HCT116 (cell line): Measurements from ENCODE around the gene TNKS1BP1. TPM values are rescaled to one million over a fixed set of nuclear protein-coding genes. Genes with fewer than 3 reads are reported as not detected.

Experiments
- ATAC-seq: fragments of 200-7000 bp; cut with Tn5 transposase; 2 replicates; pipeline ENCODE4 v1.9.1; 2020; ENCODE audit warnings: mild to moderate bottlenecking, moderate library complexity
- BruUV-seq: library from RNA; stranded (reverse); fragments of 400-500 nt; replicated peaks from 2 replicates; lab custom pipeline; 2021; lab: Mats Ljungman, UMichigan
- CTCF ChIA-PET: fragments of 300-600 bp; sonication (Branson Sonifier 250); formaldehyde crosslinking; loops from one replicate; lab custom pipeline; 2021; ENCODE audit warnings: antibody characterized with exemption; lab: Charles Lee
- POLR2A ChIA-PET: fragments of 300-600, 350-600 bp; sonication (Branson Sonifier 250); formaldehyde crosslinking; loops from one replicate; lab custom pipeline; 2021; ENCODE audit warnings: antibody characterized with exemption; lab: Charles Lee
- RAD21 ChIA-PET, 2 experiments: fragments of 300-600 bp; sonication (Branson Sonifier 250); formaldehyde crosslinking; loops; one replicate each; lab custom pipeline; 2023; ENCODE audit warnings: low total read pairs in 2 of 2; ENCODE audit not compliant: uncharacterized antibody in 2 of 2, unreplicated experiment in 2 of 2, low non-redundant PET in 1 of 2; lab: Charles Lee
- DNase-seq: peaks from one replicate; pipeline ENCODE4 v3.0.0-alpha.2; 2010; ENCODE audit warnings: low read depth, low spot score
- H2AFZ ChIP-seq: fragments of 200-600 bp; shearing (Covaris generic), sonication (generic); 2 replicates; pipeline ENCODE4 v1.6.1; 2017; ENCODE audit warnings: low read depth, mixed run types, mixed read lengths, antibody characterized with exemption, low read length; ENCODE audit not compliant: poor library complexity, severe bottlenecking
- H3K27ac ChIP-seq: 2 replicates; pipeline ENCODE4 v1.5.1; 2012; ENCODE audit warnings: low read depth, low read length
- H3K27me3 ChIP-seq: fragments of 200-600 bp; sonication (generic); 2 replicates; pipeline ENCODE4 v1.6.1; 2016; ENCODE audit warnings: mixed run types, low read length, mixed read lengths; ENCODE audit not compliant: insufficient read depth
- H3K36me3 ChIP-seq, 2 experiments: fragments of 200-500 bp in 1 of 2; fragments of 200-600 bp in 1 of 2; sonication (Bioruptor generic) in 1 of 2; sonication (generic) in 1 of 2; 2 replicates each; pipeline versions ENCODE4 v1.5.1 to v1.6.1; 2014 to 2016; ENCODE audit warnings: low read length in 2 of 2, inconsistent platforms in 1 of 2, mixed read lengths in 1 of 2, mixed run types in 1 of 2; ENCODE audit not compliant: insufficient read depth in 2 of 2, control insufficient read depth in 1 of 2
- H3K4me1 ChIP-seq, 2 experiments: fragments of 200-600 bp in 1 of 2; sonication (generic) in 1 of 2; 2 replicates each; pipeline versions ENCODE4 v1.5.1 to v1.6.1; 2012 to 2017; ENCODE audit warnings: low read length in 2 of 2, inconsistent platforms in 1 of 2, mild to moderate bottlenecking in 1 of 2, mixed read lengths in 1 of 2, mixed run types in 1 of 2, moderate library complexity in 1 of 2; ENCODE audit not compliant: insufficient read depth in 2 of 2, control insufficient read depth in 1 of 2
- H3K4me2 ChIP-seq: fragments of 200-600 bp; sonication (generic); 2 replicates; pipeline ENCODE4 v1.6.1; 2017; ENCODE audit warnings: mixed run types, low read length, mixed read lengths
- H3K4me3 ChIP-seq, 2 experiments: fragments of 200-600 bp in 1 of 2; sonication (generic) in 1 of 2; replicated peaks in 1 of 2; 2 replicates each; pipeline ENCODE4 v1.5.1; 2011 to 2016; ENCODE audit warnings: low read length in 2 of 2, control low read depth in 1 of 2, low read depth in 1 of 2, mild to moderate bottlenecking in 1 of 2, mixed read lengths in 1 of 2, mixed run types in 1 of 2
- H3K79me2 ChIP-seq: fragments of 200-600 bp; sonication (generic); 2 replicates; pipeline ENCODE4 v1.6.1; 2017; ENCODE audit warnings: mild to moderate bottlenecking, mixed run types, low read length, moderate library complexity, mixed read lengths; ENCODE audit not compliant: insufficient read depth
- H3K9ac ChIP-seq: fragments of 200-600 bp; sonication (generic); 2 replicates; pipeline ENCODE4 v1.6.1; 2016; ENCODE audit warnings: low read length, mixed read lengths
- H3K9me2 ChIP-seq: fragments of 200-600 bp; sonication (generic), shearing (Covaris generic); 2 replicates; pipeline ENCODE4 v1.6.1; 2017; ENCODE audit warnings: mixed run types, mild to moderate bottlenecking, moderate library complexity; ENCODE audit not compliant: insufficient read depth
- H3K9me3 ChIP-seq, 2 experiments: fragments of 200-500 bp in 1 of 2; fragments of 200-600 bp in 1 of 2; sonication (Bioruptor generic) in 1 of 2; sonication (generic) in 1 of 2; 2 replicates each; pipeline ENCODE4 v1.6.1; 2014 to 2017; ENCODE audit warnings: low read length in 2 of 2, mixed read lengths in 2 of 2, inconsistent platforms in 1 of 2, low read depth in 1 of 2, mild to moderate bottlenecking in 1 of 2, mixed run types in 1 of 2, moderate library complexity in 1 of 2; ENCODE audit not compliant: control insufficient read depth in 1 of 2, insufficient read depth in 1 of 2
- H4K20me1 ChIP-seq: fragments of 200-600 bp; sonication (generic), shearing (Covaris generic); 2 replicates; pipeline ENCODE4 v1.6.1; 2017; ENCODE audit warnings: mixed run types, mild to moderate bottlenecking, moderate library complexity; ENCODE audit not compliant: insufficient read depth
- CBX3 ChIP-seq: IDR thresholded peaks from 2 replicates; pipeline ENCODE4 v1.6.1; 2012; ENCODE audit warnings: low read depth
- CTCF ChIP-seq, 3 experiments: fragments of 200-600 bp in 1 of 3; sonication (generic) in 1 of 3; IDR thresholded peaks in 2 of 3; conservative IDR thresholded peaks in 1 of 3; 2 replicates each; pipeline ENCODE4 v1.5.1; 2012 to 2017; ENCODE audit warnings: low read depth in 2 of 3, low read length in 2 of 3, antibody characterized with exemption in 1 of 3, borderline replicate concordance in 1 of 3, control low read depth in 1 of 3, mild to moderate bottlenecking in 1 of 3, mixed read lengths in 1 of 3, mixed run types in 1 of 3, moderate library complexity in 1 of 3; ENCODE audit not compliant: insufficient read depth in 1 of 3
- EZH2 ChIP-seq: fragments of 200-600 bp; sonication (generic); IDR thresholded peaks from 2 replicates; pipeline ENCODE4 v1.6.1; 2017; ENCODE audit warnings: antibody characterized with exemption, mixed run types
- EZH2phosphoT487 ChIP-seq: fragments of 200-600 bp; IDR thresholded peaks from 2 replicates; pipeline ENCODE4 v1.6.1; 2018; ENCODE audit warnings: antibody characterized with exemption, borderline replicate concordance
- FOSL1 ChIP-seq: IDR thresholded peaks from 2 replicates; pipeline ENCODE4 v1.6.1; 2012; ENCODE audit warnings: low read depth
- JUND ChIP-seq: IDR thresholded peaks from 2 replicates; pipeline ENCODE4 v1.6.1; 2012
- POLR2A ChIP-seq: IDR thresholded peaks from 2 replicates; pipeline ENCODE4 v1.7.0; 2011; ENCODE audit warnings: borderline replicate concordance; ENCODE audit not compliant: insufficient read depth, insufficient read length; ENCODE audit errors: extremely low read depth
- POLR2AphosphoS5 ChIP-seq: IDR thresholded peaks from 2 replicates; pipeline ENCODE4 v1.6.1; 2011; ENCODE audit warnings: mild to moderate bottlenecking, low read depth, low read length, moderate library complexity
- REST ChIP-seq: IDR thresholded peaks from 2 replicates; pipeline ENCODE4 v1.6.1; 2012; ENCODE audit warnings: low read depth
- SIN3A ChIP-seq: IDR thresholded peaks from 2 replicates; pipeline ENCODE4 v1.6.1; 2012; ENCODE audit warnings: low read depth
- SRF ChIP-seq: IDR thresholded peaks from 2 replicates; pipeline ENCODE4 v1.6.1; 2012; ENCODE audit warnings: low read depth
- TCF7L2 ChIP-seq: IDR thresholded peaks from 2 replicates; pipeline ENCODE4 v1.7.0; 2011; ENCODE audit warnings: borderline replicate concordance, inconsistent platforms; ENCODE audit not compliant: insufficient read depth, insufficient read length; ENCODE audit errors: extremely low read depth
- YY1 ChIP-seq: IDR thresholded peaks from 2 replicates; pipeline ENCODE4 v1.6.1; 2011; ENCODE audit warnings: low read length, low read depth, moderate library complexity, mild to moderate bottlenecking; ENCODE audit not compliant: insufficient replicate concordance; ENCODE audit errors: extremely low read depth
- ZBTB33 ChIP-seq: IDR thresholded peaks from 2 replicates; pipeline ENCODE4 v1.6.1; 2011; ENCODE audit warnings: mild to moderate bottlenecking, low read length, moderate library complexity; ENCODE audit not compliant: insufficient replicate concordance; ENCODE audit errors: extremely low read depth
- ZFX ChIP-seq: fragments of 450-650 bp; IDR thresholded peaks from 2 replicates; pipeline ENCODE4 v1.6.1; 2017
- intact Hi-C: fragments of 100-400 bp; cut with micrococcal nuclease; formaldehyde crosslinking; loops from 2 replicates; pipeline ENCODE4 v1.10.0; 2022
- total RNA-seq: library from RNA; stranded (reverse); gene quantifications from one replicate; pipeline ENCODE4 v1.2.1, GENCODE V29; 2021; ENCODE audit not compliant: unreplicated experiment

Gene TNKS1BP1
- total RNA-seq, 1 experiment from 2014 or later: 77.6 TPM

- ChIA-PET RAD21 (no interaction called here), POLR2A (no interaction called here), CTCF (no interaction called here)
- DNase-seq (no peak), ATAC-seq (no peak)
- no peaks in the 10 kb centered on the region for H3K27me3 ChIP-seq
- no peaks in the 10 kb centered on the region for H3K9me2 ChIP-seq
- TF ChIP-seq CTCF (IDR thresholded peaks at IDR 0.05 in 2 of 3, conservative IDR thresholded peaks at IDR 0.05 in 1 of 3; ENCODE audit: borderline replicate concordance in 1 of 3, insufficient read depth in 1 of 3, low read depth in 2 of 3, low read length in 2 of 3): no peak
- no peak for TF ChIP-seq POLR2AphosphoS5
- TF ChIP-seq JUND: no peak
- TF ChIP-seq ZFX: no peak
- no peak for TF ChIP-seq SRF
- no peak for TF ChIP-seq SIN3A
- H3K9ac ChIP-seq: no peak overlapping the region
- H3K4me3 ChIP-seq: no peak overlapping the region
- no peak overlapping the region for H3K27ac ChIP-seq
- no peaks in the 10 kb centered on the region for H3K79me2 ChIP-seq
- no peaks in the 10 kb centered on the region for H4K20me1 ChIP-seq
- no peaks in the 10 kb centered on the region for H3K9me3 ChIP-seq
- intact Hi-C loops: no loop called here
- no peak overlapping the region for H3K4me2 ChIP-seq
- no peaks in the 10 kb centered on the region for H3K36me3 ChIP-seq
- no TSS peak for BruUV-seq
- no peaks in the 10 kb centered on the region for H3K4me1 ChIP-seq
- no peak overlapping the region for H2AFZ ChIP-seq
These were observed 45.5 kb upstream of the TNKS1BP1 start for GRCh38 chr11:57370251-57370650.

GRCh38 chr11:57368845-57369232, 44.1 kb upstream of the TNKS1BP1 start:
- Histone ChIP-seq H2AFZ (no peak overlapping the region), H3K27me3 (no peaks in the 10 kb centered on the region), H3K4me2 (no peak overlapping the region), H3K79me2 (no peaks in the 10 kb centered on the region), H3K4me1 (no peaks in the 10 kb centered on the region), H4K20me1 (no peaks in the 10 kb centered on the region), H3K4me3 (no peak overlapping the region), H3K27ac (no peak overlapping the region), H3K9me3 (no peaks in the 10 kb centered on the region), H3K9me2 (no peaks in the 10 kb centered on the region), H3K36me3 (no peaks in the 10 kb centered on the region), H3K9ac (no peak overlapping the region)
- ATAC-seq: no peak
- intact Hi-C loops: no loop called here
- POLR2A ChIA-PET: no interaction called here
- no peak for DNase-seq
- CTCF ChIA-PET: no interaction called here
- BruUV-seq: no TSS peak
- RAD21 ChIA-PET: no interaction called here
- TF ChIP-seq EZH2phosphoT487: no peak
- no peak for TF ChIP-seq POLR2A
- no peak for TF ChIP-seq FOSL1
- TF ChIP-seq ZBTB33: no peak
- TF ChIP-seq SRF: no peak
- no peak for TF ChIP-seq EZH2
- TF ChIP-seq TCF7L2: no peak
- no peak for TF ChIP-seq ZFX
- no peak for TF ChIP-seq REST
- no peak for TF ChIP-seq YY1
- no peak for TF ChIP-seq CBX3
